ENCODE measurements around the gene PECR.
"Not testable (repeated sequence)": the region's sequence is repeated elsewhere in the genome, so short reads cannot be mapped to it uniquely, and the experiment has no call there.

The PECR gene

DNA sequence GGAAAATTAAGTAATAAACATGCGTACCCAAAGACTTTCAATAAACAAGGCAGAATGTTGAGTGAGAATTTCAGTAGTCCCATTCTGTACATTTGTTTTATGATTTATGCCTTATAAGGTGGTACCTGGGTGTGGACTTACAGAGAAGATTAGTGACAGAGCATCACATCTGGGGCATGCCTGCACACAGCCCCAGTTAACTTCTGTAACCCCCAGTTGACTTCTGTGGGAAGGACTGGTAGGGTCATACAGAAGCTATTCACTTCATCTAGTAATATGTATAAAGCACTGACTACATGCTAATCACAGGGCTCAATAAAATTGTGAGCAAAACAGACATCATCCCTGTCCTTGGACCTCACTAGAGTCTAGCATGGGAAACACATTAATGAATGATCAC, 84.4 kb downstream of the PECR start:
- no peak for DNase-seq

DNA sequence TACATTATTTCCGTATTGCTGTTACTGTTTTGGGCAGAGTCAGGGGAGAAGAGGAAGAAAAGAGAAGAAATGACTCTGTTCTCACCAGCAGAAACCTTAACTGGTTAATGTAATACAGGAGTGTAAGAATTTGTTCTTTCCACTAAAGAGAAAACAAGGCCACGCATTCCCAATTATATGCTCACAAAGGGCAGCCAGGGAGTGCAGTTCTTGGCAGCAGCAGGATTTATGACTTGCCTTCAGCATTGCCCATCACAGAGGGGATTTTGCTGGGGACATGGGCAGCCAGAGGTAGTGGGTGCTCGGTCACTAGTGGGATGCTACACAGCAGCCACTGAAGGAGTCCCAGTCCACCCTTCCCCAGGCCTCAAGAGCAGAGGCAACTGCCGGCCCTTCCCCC, 86.7 kb downstream of the PECR start:
- no peak for DNase-seq

DNA sequence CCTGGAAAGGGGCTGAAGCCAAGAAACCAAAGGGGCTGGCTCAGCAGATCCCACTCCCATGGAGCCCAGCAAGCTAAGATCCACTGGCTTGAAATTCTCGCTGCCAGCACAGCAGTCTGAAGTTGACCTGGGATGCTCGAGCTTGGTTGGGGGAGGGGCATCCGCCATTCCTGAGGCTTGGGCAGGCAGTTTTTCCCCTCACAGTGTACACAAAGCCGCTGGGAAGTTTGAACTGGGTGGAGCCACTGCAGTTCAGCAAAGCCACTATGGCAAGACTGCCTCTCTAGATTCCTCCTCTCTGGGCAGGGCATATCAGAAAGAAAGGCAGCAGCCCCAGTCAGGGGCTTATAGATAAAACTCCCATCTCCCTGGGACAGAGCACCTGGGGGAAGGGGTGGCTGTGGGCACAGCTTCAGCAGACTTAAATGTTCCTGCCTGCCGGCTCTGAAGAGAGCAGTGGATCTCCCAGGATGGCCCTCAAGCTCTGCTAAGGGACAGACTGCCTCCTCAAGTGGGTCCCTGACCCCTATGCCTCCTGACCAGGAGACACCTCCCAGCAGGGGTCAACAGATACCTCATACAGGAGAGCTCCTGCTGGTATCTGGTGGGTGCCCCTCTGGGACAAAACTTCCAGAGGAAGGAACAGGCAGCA, 92.9 kb downstream of the PECR start:
- not testable (repeated sequence) for DNase-seq
